SU-DHL-6 (cell line): Measurements from ENCODE around the gene ATP8B2.
"Not testable (repeated sequence)": the region's sequence is repeated elsewhere in the genome, so short reads cannot be mapped to it uniquely, and the experiment has no call there.

Experiments used
- H2AFZ ChIP-seq: fragments of 200-600 bp; sonication (generic); 2 replicates; pipeline ENCODE4 v1.6.1; 2014; ENCODE audit warnings: low read depth, mild to moderate bottlenecking, moderate library complexity, mixed read lengths, antibody characterized with exemption, low read length; ENCODE audit not compliant: severe bottlenecking
- H3F3A ChIP-seq: fragments of 200-600 bp; shearing (Covaris generic); 2 replicates; pipeline ENCODE4 v1.6.0; 2016; ENCODE audit warnings: antibody characterized with exemption, mild to moderate bottlenecking; ENCODE audit not compliant: insufficient read depth
- H3K27ac ChIP-seq: fragments of 200-600 bp; sonication (generic); 2 replicates; pipeline ENCODE4 v1.5.1; 2016; ENCODE audit warnings: low read depth, mild to moderate bottlenecking, low read length, moderate library complexity, mixed read lengths
- H3K27me3 ChIP-seq: fragments of 200-600 bp; sonication (generic), shearing (Covaris generic); 2 replicates; pipeline ENCODE4 v1.6.0; 2014; ENCODE audit warnings: mild to moderate bottlenecking, low read length
- H3K36me3 ChIP-seq: fragments of 200-600 bp; sonication (generic); 2 replicates; pipeline ENCODE4 v1.6.1; 2014; ENCODE audit warnings: mild to moderate bottlenecking, low read length, mixed read lengths
- H3K4me2 ChIP-seq: fragments of 300-600, 200-600 bp; shearing (Covaris generic), sonication (generic); 2 replicates; pipeline ENCODE4 v1.6.0; 2014; ENCODE audit warnings: low read length, low read depth, mild to moderate bottlenecking; ENCODE audit not compliant: poor library complexity, severe bottlenecking
- H3K4me3 ChIP-seq: fragments of 200-600 bp; sonication (generic); 2 replicates; pipeline ENCODE4 v1.5.1; 2014; ENCODE audit warnings: antibody characterized with exemption, low read length, mild to moderate bottlenecking, mixed read lengths; ENCODE audit not compliant: insufficient read depth, poor library complexity, severe bottlenecking
- H3K79me2 ChIP-seq: fragments of 200-600 bp; sonication (generic); 2 replicates; pipeline ENCODE4 v1.6.1; 2014; ENCODE audit warnings: mild to moderate bottlenecking, low read length, moderate library complexity; ENCODE audit not compliant: insufficient read depth
- H3K9ac ChIP-seq: fragments of 200-600 bp; sonication (generic); 2 replicates; pipeline ENCODE4 v1.7.0; 2014; ENCODE audit warnings: mild to moderate bottlenecking, low read length
- H3K9me2 ChIP-seq: fragments of 200-600 bp; sonication (generic); replicated peaks from 2 replicates; pipeline ENCODE4 v1.6.1; 2014; ENCODE audit warnings: low read length; ENCODE audit not compliant: insufficient read depth
- H3K9me3 ChIP-seq: fragments of 200-600 bp; sonication (generic); 2 replicates; pipeline ENCODE4 v1.6.1; 2014; ENCODE audit warnings: low read length, mixed read lengths; ENCODE audit not compliant: insufficient read depth
- H4K20me1 ChIP-seq: fragments of 200-600 bp; sonication (generic); 2 replicates; pipeline ENCODE4 v1.6.1; 2014; ENCODE audit warnings: low read depth, mild to moderate bottlenecking, antibody characterized with exemption, low read length, moderate library complexity, mixed read lengths
- EZH2phosphoT487 ChIP-seq: fragments of 200-600 bp; sonication (generic), shearing (Covaris generic); conservative IDR thresholded peaks from 2 replicates; pipeline ENCODE4 v1.6.1; 2018; ENCODE audit warnings: mild to moderate bottlenecking, antibody characterized with exemption, low read length, moderate library complexity, mixed read lengths
- TF ChIP-seq, protein P1 (sequence below): fragments of 200-600 bp; sonication (generic); IDR thresholded peaks from one replicate; pipeline ENCODE4 v1.5.1; 2017; ENCODE audit warnings: antibody characterized with exemption, mild to moderate bottlenecking, low read length, moderate library complexity; ENCODE audit not compliant: insufficient read depth, poor library complexity, severe bottlenecking

ATP8B2 gene

DNA sequence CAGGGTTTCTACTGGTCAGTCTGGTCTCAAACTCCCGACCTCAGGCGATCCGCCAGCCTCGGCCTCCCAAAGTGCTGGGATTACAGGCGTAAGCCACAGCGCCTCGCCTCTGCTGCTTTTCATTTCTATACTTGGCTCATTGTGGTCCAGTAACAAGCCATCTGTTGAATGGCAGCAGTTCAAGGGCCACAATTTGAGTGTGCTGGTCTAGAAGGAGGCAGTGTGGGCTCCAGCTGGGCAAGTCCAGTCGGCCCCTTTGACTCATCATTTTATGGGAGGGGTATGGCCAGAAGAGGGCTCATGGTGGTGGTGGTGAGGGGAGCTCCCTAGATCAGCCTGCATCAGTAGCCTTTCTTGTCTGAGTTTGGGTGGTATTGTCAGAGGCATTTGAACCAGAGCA lies 33.2 kb downstream of the ATP8B2 start:
- H3K27ac ChIP-seq = no peak overlapping the region
- no peaks in the 10 kb centered on the region for H3K9me3 ChIP-seq
- TF ChIP-seq EZH2phosphoT487 = no peak
- TF ChIP-seq, protein P1, sequence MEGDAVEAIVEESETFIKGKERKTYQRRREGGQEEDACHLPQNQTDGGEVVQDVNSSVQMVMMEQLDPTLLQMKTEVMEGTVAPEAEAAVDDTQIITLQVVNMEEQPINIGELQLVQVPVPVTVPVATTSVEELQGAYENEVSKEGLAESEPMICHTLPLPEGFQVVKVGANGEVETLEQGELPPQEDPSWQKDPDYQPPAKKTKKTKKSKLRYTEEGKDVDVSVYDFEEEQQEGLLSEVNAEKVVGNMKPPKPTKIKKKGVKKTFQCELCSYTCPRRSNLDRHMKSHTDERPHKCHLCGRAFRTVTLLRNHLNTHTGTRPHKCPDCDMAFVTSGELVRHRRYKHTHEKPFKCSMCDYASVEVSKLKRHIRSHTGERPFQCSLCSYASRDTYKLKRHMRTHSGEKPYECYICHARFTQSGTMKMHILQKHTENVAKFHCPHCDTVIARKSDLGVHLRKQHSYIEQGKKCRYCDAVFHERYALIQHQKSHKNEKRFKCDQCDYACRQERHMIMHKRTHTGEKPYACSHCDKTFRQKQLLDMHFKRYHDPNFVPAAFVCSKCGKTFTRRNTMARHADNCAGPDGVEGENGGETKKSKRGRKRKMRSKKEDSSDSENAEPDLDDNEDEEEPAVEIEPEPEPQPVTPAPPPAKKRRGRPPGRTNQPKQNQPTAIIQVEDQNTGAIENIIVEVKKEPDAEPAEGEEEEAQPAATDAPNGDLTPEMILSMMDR = no peak
- no peak overlapping the region for H2AFZ ChIP-seq
- no peak overlapping the region for H3K9ac ChIP-seq
- no peaks in the 10 kb centered on the region for H3K36me3 ChIP-seq
- no peaks in the 10 kb centered on the region for H3K9me2 ChIP-seq
- no peak overlapping the region for H3K4me3 ChIP-seq
- no peaks in the 10 kb centered on the region for H3K27me3 ChIP-seq
- H3K79me2 ChIP-seq = no peaks in the 10 kb centered on the region
- H3K4me2 ChIP-seq = no peak overlapping the region
- H3F3A ChIP-seq = no peaks in the 10 kb centered on the region
- no peaks in the 10 kb centered on the region for H4K20me1 ChIP-seq

DNA sequence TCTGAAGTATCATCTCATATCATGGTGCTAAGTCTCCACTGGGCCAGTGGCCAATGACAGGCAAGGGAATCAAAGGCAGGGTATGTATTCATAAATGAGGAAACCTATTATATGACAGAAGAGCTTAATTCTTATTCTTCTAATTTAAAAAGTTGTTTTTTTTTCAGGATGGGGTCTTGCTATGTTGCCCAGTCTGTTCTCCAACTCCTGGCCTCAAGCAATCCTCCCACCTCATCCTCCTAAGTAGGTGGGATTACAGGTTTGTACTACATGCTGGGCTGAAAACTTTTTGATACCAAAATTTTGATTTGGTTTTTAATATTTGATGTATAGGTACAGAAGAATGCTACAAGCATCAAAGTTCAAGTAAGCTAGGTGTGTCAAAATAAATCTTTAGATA lies 35.0 kb downstream of the ATP8B2 start:
- Histone ChIP-seq H3K36me3 (no peaks in the 10 kb centered on the region), H2AFZ (no peak overlapping the region), H3K9me2 (no peaks in the 10 kb centered on the region), H3K9me3 (no peaks in the 10 kb centered on the region), H3K27ac (no peak overlapping the region), H3K4me3 (no peak overlapping the region), H3F3A (no peaks in the 10 kb centered on the region), H4K20me1 (no peaks in the 10 kb centered on the region), H3K27me3 (no peaks in the 10 kb centered on the region), H3K79me2 (no peaks in the 10 kb centered on the region), H3K9ac (no peak overlapping the region), H3K4me2 (no peak overlapping the region)
- TF ChIP-seq, protein P1 = no peak
- no peak for TF ChIP-seq EZH2phosphoT487

DNA sequence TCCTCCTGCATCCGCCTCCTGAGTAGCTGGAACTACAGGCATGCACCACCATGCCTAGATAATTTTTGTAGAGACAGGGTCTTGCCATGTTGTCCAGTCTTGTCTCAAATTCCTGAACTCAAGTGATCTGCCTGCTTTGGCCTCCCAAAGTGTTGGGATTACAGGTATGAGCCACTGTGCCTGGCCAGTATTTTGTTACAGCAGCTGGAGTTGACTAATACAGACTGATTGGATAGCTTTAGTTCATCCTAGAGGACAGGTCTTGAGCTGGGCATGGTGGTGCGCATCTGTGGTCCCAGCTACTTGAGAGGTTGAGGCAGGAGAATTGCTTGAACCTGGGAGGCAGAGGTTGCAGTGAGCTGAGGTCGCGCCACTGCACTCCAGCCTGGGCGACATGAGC lies 35.6 kb downstream of the ATP8B2 start:
- H2AFZ ChIP-seq, H3K27me3 ChIP-seq, H3F3A ChIP-seq, H3K9ac ChIP-seq, H3K79me2 ChIP-seq, H3K4me3 ChIP-seq, H3K36me3 ChIP-seq, H3K4me2 ChIP-seq, H3K27ac ChIP-seq, H3K9me3 ChIP-seq, H4K20me1 ChIP-seq, H3K9me2 ChIP-seq: not testable (repeated sequence)

DNA sequence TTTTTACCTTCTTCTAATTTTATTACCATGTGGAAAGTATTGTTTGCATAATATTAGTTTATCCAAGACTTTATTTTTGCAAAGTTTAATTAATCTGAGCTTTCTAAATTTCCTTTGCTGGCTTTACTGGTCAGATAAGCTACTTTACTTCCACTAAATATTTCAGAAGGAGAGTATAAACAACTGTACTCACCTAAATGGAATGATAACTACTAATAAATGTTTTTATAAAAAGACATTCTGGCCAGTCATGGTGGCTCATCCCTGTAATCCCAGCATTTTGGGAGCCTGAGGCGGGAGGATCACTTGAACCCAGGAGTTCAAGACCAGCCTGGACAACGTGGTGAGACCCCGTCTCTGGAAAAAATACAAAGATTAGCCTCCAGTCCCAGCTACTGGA lies 36.0 kb downstream of the ATP8B2 start:
- H3K9me2 ChIP-seq = no peaks in the 10 kb centered on the region
- no peaks in the 10 kb centered on the region for H3K36me3 ChIP-seq
- no peak overlapping the region for H3K27ac ChIP-seq
- no peak overlapping the region for H3K9ac ChIP-seq
- no peak for TF ChIP-seq EZH2phosphoT487
- TF ChIP-seq, protein P1 = no peak
- H3K4me3 ChIP-seq = no peak overlapping the region
- H3K79me2 ChIP-seq = no peaks in the 10 kb centered on the region
- no peak overlapping the region for H2AFZ ChIP-seq
- no peaks in the 10 kb centered on the region for H3K27me3 ChIP-seq
- no peaks in the 10 kb centered on the region for H4K20me1 ChIP-seq
- H3K4me2 ChIP-seq = no peak overlapping the region
- H3F3A ChIP-seq = no peaks in the 10 kb centered on the region
- H3K9me3 ChIP-seq = no peaks in the 10 kb centered on the region
